HUDEP-2 (cell line): ENCODE results near the gene NCR3LG1.

Source experiments
- DNase-seq, 76 experiments: peaks; one replicate each; lab custom pipeline; 2025; ENCODE audit not compliant: unreplicated experiment in 76 of 76; lab: John Stamatoyannopoulos, UW

NCR3LG1 gene

GRCh38 chr11:17391493-17392355 lies 40.1 kb downstream of the NCR3LG1 start:
- DNase-seq: no peak

GRCh38 chr11:17392872-17393271 lies 41.3 kb downstream of the NCR3LG1 start:
- DNase-seq: no peak

- no peak for DNase-seq
These were observed 41.9 kb downstream of the NCR3LG1 start for GRCh38 chr11:17393472-17393871.

- DNase-seq: no peak
These were observed 43.3 kb downstream of the NCR3LG1 start for GRCh38 chr11:17394743-17395390.

GRCh38 chr11:17395554-17395961 lies 44.0 kb downstream of the NCR3LG1 start:
- no peak for DNase-seq

- DNase-seq: no peak
These were observed 44.4 kb downstream of the NCR3LG1 start for GRCh38 chr11:17395978-17396377.

- no peak for DNase-seq
These were observed 45.2 kb downstream of the NCR3LG1 start for GRCh38 chr11:17396598-17397310.

DNA sequence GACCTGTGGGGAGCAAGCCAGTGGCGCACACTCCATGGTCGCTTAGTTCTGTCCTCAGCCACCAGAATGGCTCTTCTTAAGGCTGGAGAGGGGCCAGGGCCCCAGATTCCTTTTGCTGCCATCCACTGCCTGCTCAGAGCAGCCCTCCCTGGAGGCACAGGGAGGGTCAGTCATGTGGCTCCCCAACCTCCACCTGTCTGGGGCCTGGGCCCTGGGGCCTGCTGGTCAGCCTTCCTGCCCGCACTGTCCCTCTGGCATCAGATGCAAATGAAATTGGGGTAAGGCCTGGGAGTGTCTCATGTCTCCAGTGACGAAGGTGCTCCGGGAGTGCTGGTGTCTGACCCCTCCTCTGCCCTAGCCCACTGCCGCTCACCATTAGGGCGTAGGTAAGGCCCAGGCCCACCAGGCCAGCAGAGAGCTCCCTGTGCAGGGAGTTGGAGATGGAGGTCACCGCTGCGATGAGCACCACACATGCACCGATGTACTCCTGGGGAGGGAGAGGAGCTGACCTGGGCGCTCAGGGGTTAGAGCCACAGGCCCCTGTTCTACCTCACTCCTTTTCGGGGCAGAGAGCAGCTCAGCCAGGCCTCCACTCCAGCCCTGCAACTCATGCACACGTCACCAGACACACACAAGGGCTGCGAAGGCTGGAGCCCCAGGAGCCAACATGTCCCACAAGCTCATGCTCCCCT lies 45.9 kb downstream of the NCR3LG1 start:
- DNase-seq: no peak

GRCh38 chr11:17399236-17399635 lies 47.6 kb downstream of the NCR3LG1 start:
- no peak for DNase-seq

- DNase-seq: no peak
These were observed 48.6 kb downstream of the NCR3LG1 start for GRCh38 chr11:17400048-17400775.

DNA sequence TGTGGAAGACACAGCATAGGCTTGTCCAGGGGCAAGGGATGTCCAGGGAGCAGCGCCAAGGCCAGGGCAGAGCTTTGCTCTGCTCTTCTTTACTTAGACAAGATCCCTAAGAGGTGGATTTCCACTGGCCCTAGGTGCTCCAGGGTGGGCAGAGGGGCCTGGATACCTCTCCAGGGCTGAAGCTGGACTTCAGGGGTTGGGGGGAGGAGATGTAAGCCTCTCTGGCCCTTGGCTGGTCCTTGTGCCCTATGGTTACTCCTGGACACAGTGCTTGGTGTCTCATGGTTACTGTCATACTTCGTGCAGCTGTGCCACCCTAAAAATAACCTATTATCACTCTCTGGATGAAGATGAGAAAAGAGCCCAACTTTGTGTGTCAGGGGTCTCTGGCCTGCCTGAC lies 49.7 kb downstream of the NCR3LG1 start:
- no peak for DNase-seq

DNA sequence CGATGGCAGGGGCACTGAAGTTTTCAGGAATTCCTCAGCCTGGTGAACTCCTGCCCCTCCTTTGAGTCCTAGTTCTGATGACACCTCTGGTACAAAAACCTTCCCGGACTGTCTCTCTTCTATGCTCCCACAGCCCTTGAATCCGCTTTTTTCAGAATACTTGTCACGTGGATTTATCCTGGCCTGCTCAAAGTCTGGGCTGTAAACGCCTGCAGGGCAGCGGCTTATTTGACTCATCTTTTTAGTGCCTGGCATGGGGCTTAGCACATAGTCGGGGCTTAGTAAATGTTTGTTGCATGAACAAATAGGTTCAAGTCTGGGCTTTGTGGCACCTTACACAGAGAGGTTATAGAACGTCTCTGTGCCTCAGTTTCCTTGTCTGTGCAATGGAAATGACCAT lies 50.2 kb downstream of the NCR3LG1 start:
- DNase-seq: no peak

- DNase-seq: no peak
These were observed 50.9 kb downstream of the NCR3LG1 start for GRCh38 chr11:17402486-17402885.

GRCh38 chr11:17403980-17404759 lies 52.6 kb downstream of the NCR3LG1 start:
- DNase-seq: no peak

GRCh38 chr11:17405232-17406005 lies 53.8 kb downstream of the NCR3LG1 start:
- no peak for DNase-seq

GRCh38 chr11:17406082-17406817 lies 54.6 kb downstream of the NCR3LG1 start:
- DNase-seq: no peak

GRCh38 chr11:17406818-17407149 lies 55.2 kb downstream of the NCR3LG1 start:
- DNase-seq: no peak

DNA sequence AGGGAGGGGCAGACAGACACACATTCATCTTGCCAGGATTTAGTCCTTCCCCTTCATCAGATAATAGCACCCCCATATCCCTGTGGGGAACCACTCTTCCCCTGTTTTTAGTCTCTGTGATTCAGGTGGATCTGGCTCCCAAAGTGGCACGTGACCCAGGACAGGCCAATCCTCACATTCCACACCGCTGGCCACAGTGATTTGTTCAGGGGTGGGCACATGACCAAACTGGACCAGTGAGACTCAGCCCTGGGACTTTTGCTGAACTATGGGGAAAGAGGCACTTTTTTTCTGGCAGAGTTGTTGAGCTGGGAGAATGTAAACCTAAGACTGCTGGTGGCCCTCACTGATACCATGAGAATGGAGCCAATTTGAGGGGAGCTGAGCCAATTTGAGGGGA lies 56.0 kb downstream of the NCR3LG1 start:
- no peak for DNase-seq
